Measurements from ENCODE around the gene C10orf67.
"Not testable (repeated sequence)": the region's sequence is repeated elsewhere in the genome, so short reads cannot be mapped to it uniquely, and the experiment has no call there.

C10orf67 gene

GRCh38 chr10:23275355-23275754 is 69.2 kb downstream of the C10orf67 start:
- no peak for DNase-seq (ENCODE audit: low read depth)
- TF ChIP-seq, protein P1, sequence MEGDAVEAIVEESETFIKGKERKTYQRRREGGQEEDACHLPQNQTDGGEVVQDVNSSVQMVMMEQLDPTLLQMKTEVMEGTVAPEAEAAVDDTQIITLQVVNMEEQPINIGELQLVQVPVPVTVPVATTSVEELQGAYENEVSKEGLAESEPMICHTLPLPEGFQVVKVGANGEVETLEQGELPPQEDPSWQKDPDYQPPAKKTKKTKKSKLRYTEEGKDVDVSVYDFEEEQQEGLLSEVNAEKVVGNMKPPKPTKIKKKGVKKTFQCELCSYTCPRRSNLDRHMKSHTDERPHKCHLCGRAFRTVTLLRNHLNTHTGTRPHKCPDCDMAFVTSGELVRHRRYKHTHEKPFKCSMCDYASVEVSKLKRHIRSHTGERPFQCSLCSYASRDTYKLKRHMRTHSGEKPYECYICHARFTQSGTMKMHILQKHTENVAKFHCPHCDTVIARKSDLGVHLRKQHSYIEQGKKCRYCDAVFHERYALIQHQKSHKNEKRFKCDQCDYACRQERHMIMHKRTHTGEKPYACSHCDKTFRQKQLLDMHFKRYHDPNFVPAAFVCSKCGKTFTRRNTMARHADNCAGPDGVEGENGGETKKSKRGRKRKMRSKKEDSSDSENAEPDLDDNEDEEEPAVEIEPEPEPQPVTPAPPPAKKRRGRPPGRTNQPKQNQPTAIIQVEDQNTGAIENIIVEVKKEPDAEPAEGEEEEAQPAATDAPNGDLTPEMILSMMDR (IDR thresholded peaks at IDR 0.05; ENCODE audit: control insufficient read depth, extremely low read depth, insufficient read depth): no peak
- no peak overlapping the region for H3K4me3 ChIP-seq (ENCODE audit: low read depth, low read length)

GRCh38 chr10:23274179-23274578 is 70.4 kb downstream of the C10orf67 start:
- DNase-seq (ENCODE audit: low read depth); H3K4me3 ChIP-seq (ENCODE audit: low read depth, low read length): not testable (repeated sequence)

DNA sequence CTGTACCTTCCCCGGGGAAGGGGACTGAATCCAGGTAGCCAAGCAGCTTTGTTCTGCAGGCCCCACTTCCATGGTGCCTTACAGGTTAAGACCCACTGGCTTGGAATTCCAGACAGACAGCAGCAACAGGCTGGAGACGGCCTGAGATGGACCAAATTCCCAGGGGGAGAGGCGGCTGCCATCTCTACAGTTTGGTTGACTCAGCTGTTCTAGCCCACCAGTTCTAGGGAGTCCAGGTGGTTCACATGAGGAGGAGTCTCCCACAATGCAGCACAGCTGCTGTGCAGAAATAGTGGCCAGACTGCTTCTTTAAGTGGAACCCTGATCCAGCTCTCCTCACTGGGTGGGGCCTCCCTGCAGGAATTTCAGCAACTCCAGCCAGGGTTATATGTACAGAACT is 74.1 kb downstream of the C10orf67 start:
- no peak for DNase-seq (ENCODE audit: low read depth)
- TF ChIP-seq, protein P1 (IDR thresholded peaks at IDR 0.05; ENCODE audit: control insufficient read depth, extremely low read depth, insufficient read depth): no peak

DNA sequence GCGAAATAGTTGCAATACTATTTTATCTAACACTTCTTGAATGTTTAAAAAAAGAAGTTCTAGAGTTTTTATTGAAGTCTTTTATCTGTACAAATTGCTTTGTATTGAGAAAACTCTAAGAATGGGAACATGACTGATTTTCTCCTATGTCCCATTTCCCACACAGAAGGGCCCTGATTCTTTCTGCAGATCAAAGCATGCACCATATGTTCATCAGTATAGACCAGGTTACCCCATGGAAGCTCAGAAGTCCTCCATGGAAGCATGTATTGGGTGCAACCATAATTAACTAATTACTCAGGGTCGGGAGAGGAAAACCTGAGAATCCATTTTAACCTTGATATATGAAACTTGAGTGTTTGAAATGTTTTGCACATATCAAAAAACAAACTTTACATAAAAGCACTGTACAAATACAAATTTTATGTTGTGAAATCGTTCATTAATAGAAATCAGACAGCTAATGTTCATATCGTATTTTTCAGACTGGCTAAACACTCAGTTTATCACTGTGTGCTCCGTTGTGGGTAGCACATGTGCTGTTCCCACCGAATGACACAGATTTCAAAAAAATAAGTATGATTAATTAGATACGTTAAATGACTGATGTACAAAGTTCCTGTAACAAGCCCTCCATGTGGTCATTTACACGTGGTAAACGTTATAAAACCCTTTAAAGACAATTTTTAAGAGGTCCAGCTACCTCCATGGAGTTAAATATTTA is 81.0 kb downstream of the C10orf67 start:
- DNase-seq (ENCODE audit: low read depth): no peak
- no peak overlapping the region for H3K4me3 ChIP-seq (ENCODE audit: low read depth, low read length)
- TF ChIP-seq, protein P1 (IDR thresholded peaks at IDR 0.05; ENCODE audit: control insufficient read depth, extremely low read depth, insufficient read depth): no peak

More for the DNA sequence above, 74.1 kb downstream of the C10orf67 start:
- no peak overlapping the region for H3K4me3 ChIP-seq (ENCODE audit: low read depth, low read length)

GRCh38 chr10:23262928-23263327 is 81.7 kb downstream of the C10orf67 start:
- DNase-seq (ENCODE audit: low read depth): no peak
- no peak overlapping the region for H3K4me3 ChIP-seq (ENCODE audit: low read depth, low read length)
- TF ChIP-seq, protein P1 (IDR thresholded peaks at IDR 0.05; ENCODE audit: control insufficient read depth, extremely low read depth, insufficient read depth): no peak

DNA sequence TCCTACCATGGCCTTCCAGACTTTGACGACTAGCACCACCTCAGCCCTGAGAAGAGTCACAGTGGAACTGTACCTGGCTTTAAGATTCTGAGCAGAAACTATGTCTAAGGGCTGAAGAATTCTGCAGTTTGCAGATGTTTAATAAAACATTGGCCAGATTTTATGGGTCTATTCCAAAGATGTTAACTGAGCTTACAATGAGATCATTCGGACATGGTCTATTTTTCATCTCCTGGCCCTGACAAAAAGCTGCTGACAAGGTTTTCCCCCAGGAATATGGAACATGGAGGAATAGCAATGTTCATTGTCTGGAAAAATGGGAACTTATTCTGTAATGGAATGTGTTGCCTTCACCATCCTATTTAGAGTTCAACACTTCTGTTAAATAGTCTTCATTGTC is 86.1 kb downstream of the C10orf67 start:
- DNase-seq (ENCODE audit: low read depth): no peak
- H3K4me3 ChIP-seq (ENCODE audit: low read depth, low read length): no peak overlapping the region
- TF ChIP-seq, protein P1 (IDR thresholded peaks at IDR 0.05; ENCODE audit: control insufficient read depth, extremely low read depth, insufficient read depth): no peak

- no peak overlapping the region for H3K4me3 ChIP-seq (ENCODE audit: low read depth, low read length)
- DNase-seq (ENCODE audit: low read depth): no peak
- TF ChIP-seq, protein P1 (IDR thresholded peaks at IDR 0.05; ENCODE audit: control insufficient read depth, extremely low read depth, insufficient read depth): no peak
Measured at GRCh38 chr10:23253780-23254179, 90.8 kb downstream of the C10orf67 start.

- DNase-seq (ENCODE audit: low read depth); H3K4me3 ChIP-seq (ENCODE audit: low read depth, low read length): not testable (repeated sequence)
Measured at GRCh38 chr10:23252859-23253258, 91.7 kb downstream of the C10orf67 start.

- not testable (repeated sequence) for DNase-seq (ENCODE audit: low read depth); H3K4me3 ChIP-seq (ENCODE audit: low read depth, low read length)
Measured at GRCh38 chr10:23241779-23242178, 102.8 kb downstream of the C10orf67 start.

All from LNCaP clone FGC (cell line).